Fibroblast of the aortic adventitia (primary cell): ENCODE results near the gene MTFR2. TPM values are rescaled to one million over a fixed set of nuclear protein-coding genes. Genes with fewer than 3 reads are reported as not detected.

Experiments
- DNase-seq: peaks from one replicate; pipeline ENCODE4 v3.0.0-alpha.2; 2010; ENCODE audit warnings: low read depth
- H3K4me3 ChIP-seq: 2 replicates; pipeline ENCODE4 v1.5.1; 2011; ENCODE audit warnings: low read depth, mild to moderate bottlenecking, control low read depth, low read length, moderate library complexity
- CTCF ChIP-seq: IDR thresholded peaks from 2 replicates; pipeline ENCODE4 v1.5.1; 2011; ENCODE audit warnings: mild to moderate bottlenecking, low read length, control low read depth, inconsistent platforms; ENCODE audit not compliant: insufficient read depth
- total RNA-seq: library from RNA; depleted of rRNA; stranded (reverse); fragments of >200 nt; gene quantifications from 2 replicates; pipeline ENCODE4 v1.2.3, GENCODE V29; 2012; ENCODE audit warnings: low replicate concordance

Gene MTFR2
- total RNA-seq, 1 donor = 6.1 TPM

DNA sequence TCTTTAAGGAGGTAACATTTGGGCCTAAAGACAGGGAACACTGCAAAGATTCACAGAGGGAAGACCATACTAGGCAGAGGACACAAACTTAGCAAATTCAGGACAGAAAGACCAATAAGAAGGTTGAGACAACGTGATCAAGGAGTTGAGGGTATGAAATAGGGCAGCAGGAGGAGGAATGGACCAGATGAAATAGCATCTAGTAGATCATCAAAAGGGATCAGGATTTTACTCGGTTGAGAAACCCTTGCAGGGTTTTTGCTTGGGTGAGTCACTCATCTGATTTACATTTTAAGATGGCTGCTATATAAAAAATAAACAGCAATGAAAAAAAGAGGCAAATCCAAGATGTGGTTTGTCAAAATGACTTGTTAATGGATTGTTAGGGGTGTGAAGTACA, 34.8 kb upstream of the MTFR2 start:
- TF ChIP-seq CTCF = no peak
- no peak overlapping the region for H3K4me3 ChIP-seq
- peak; percentile 40 for DNase-seq

DNA sequence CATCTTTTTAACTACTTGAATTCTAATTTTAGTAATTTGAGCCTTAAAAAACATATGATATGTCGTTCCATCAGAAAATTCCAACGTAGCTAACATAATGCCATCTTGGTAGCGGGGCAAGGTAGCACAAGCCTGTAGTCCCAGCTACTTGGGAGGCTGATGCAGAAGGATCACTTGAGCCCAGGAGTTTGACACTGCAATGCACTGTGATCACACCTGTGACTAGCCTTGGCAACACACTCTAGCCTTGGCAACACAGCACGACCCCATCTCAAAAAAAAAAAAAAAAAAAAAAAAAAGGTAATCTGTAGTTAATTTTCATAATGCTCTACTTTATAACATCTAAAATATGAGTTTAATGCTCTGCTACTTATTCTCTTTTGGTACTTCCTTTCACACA, 32.8 kb upstream of the MTFR2 start:
- H3K4me3 ChIP-seq = no peak overlapping the region
- no peak for DNase-seq
- TF ChIP-seq CTCF = no peak

DNA sequence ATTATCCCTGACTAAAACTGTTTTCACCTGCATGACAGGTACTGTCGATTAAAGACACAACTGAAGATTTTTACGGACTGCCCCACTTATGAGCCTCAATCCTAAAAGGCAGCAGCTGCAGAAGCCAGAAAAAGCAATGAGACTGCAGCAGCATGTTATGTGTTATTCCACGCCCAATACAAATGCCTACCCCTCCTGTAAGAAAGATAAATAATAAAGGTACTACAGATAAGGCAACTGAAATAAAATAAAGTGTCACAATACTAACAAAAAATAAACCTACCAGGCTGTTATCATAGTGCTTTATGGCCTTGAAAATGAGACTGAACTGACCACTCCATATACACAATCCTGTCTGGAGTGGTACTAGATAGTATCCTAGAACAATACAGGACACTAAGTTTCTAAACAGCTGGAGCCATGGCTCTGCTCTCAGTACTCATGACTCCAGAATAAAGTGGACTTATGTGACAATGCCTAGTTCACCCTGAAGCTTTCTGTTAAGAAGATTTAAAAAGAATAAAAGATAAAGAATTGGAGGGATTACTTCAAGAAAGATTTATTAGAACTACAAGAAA, 30.0 kb upstream of the MTFR2 start:
- DNase-seq = no peak
- no peak for TF ChIP-seq CTCF
- no peak overlapping the region for H3K4me3 ChIP-seq

GRCh38 chr6:136274062-136274461, 24.0 kb upstream of the MTFR2 start:
- TF ChIP-seq CTCF = no peak
- DNase-seq = no peak
- no peak overlapping the region for H3K4me3 ChIP-seq

DNA sequence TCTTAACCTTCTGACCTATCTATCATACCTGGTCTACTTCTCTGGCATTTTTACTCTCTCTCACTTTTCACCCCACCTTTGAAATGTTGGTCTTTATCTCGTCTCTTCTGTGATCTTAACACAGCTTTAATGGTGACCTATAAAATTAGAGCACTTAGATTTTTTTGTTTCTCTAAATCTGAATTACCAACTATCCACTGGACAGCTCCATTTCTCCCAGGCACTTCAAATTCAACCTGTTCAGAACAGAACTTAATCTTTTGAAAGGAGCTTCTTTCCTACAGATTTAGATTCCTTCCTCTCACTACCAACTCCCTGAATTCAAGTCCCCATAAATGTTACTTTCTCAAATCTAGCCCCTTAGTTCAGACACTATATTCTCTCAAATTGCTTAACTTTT, 15.0 kb upstream of the MTFR2 start:
- no peak for DNase-seq
- no peak for TF ChIP-seq CTCF
- H3K4me3 ChIP-seq = no peak overlapping the region

DNA sequence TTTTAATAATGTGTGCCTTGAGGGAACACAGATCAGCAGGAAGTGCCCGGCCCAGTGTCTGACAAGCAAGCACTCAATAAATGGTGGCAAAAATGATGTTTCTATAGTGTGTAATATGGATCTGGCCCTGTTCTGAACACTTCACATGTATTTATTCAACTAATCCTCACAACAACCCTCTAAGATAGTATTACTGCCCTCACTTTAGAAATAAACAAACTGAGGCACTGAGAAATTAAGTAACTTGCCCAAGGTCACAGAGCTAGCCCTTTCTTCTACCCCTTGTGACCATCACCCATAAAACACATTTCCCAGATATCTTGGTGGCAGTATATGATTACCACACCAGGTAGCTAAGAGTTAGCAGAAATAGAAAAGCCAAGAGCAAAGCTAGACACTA, 12.8 kb upstream of the MTFR2 start:
- no peak for TF ChIP-seq CTCF
- H3K4me3 ChIP-seq = no peak overlapping the region
- DNase-seq = no peak

DNA sequence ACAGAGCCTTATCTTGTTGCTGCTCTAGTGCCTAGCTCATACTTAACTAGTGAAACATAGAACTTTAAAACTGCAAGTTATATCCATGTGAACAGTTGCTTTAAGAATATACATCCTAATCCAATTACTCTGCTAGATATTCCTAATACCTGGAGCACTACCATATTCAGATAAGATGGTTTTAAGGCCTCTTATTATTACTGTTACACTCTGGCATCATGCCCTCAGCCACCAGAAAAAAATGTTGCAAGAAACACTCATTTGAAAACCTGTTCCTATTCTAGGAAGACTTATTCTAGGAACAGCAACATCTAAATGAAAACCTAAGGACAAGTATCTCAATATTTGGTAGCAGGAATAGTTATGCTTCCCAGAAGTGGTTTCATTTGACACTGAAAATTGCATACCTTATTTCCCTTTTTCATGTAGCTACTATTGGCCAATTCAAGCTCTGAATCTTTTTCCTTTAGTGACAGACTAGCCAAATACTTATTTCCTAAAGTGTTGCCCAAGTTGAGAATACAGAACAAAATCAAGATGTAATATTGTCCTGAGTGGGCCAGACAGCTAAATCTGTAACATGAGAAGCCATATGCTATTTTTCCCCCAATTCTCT, 4.8 kb upstream of the MTFR2 start:
- no peak for TF ChIP-seq CTCF
- H3K4me3 ChIP-seq = no peak overlapping the region
- no peak for DNase-seq
